OCI-LY3 (cell line): ENCODE measurements around the gene TPPP2.

Source experiments
- EZH2phosphoT487 ChIP-seq: fragments of 200-600 bp; shearing (Covaris generic); IDR thresholded peaks from 2 replicates; pipeline ENCODE4 v1.6.1; 2018; ENCODE audit warnings: antibody characterized with exemption, mixed run types, low read depth
- TF ChIP-seq, protein P1 (sequence below): fragments of 200-600, 300-600 bp; sonication (generic); IDR thresholded peaks from 2 replicates; pipeline ENCODE4 v1.5.1; 2014; ENCODE audit warnings: antibody characterized with exemption, low read length, low read depth

DNA sequence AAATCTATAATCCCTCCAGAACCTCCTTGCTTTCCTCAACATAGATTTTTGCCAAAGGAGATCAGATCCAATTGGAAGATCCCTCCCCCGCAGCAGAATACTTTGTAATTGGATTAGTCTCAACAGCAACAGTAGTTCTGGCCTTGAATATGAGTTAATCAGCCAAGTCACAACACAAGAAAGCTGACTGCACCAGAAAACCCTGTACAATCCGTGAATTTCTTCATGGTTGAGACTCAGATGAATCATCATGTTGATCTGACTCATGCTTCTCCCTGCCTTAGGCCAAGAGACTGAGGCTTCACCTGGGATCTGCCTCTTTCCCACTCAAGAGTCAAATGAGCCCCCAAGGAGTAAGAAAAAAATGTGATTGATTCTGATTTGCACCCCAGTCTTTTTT is 43.2 kb upstream of the TPPP2 start:
- TF ChIP-seq, protein P1, sequence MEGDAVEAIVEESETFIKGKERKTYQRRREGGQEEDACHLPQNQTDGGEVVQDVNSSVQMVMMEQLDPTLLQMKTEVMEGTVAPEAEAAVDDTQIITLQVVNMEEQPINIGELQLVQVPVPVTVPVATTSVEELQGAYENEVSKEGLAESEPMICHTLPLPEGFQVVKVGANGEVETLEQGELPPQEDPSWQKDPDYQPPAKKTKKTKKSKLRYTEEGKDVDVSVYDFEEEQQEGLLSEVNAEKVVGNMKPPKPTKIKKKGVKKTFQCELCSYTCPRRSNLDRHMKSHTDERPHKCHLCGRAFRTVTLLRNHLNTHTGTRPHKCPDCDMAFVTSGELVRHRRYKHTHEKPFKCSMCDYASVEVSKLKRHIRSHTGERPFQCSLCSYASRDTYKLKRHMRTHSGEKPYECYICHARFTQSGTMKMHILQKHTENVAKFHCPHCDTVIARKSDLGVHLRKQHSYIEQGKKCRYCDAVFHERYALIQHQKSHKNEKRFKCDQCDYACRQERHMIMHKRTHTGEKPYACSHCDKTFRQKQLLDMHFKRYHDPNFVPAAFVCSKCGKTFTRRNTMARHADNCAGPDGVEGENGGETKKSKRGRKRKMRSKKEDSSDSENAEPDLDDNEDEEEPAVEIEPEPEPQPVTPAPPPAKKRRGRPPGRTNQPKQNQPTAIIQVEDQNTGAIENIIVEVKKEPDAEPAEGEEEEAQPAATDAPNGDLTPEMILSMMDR, result no peak
- TF ChIP-seq EZH2phosphoT487, result no peak
